ENCODE data around the gene RGS11. TPM values are rescaled to one million over a fixed set of nuclear protein-coding genes. Genes with fewer than 3 reads are reported as not detected.

Gene RGS11
- total RNA-seq, 1 experiment from 2014 or later, result 2.9 TPM

- no peaks in the 10 kb centered on the region for H3K27me3 Mint-ChIP-seq (ENCODE audit: low read depth)
Observed at GRCh38 chr16:243348-243747, 32.4 kb downstream of the RGS11 start.

More at GRCh38 chr16:243348-243747, 32.4 kb downstream of the RGS11 start:
- Histone ChIP-seq H3K9ac (ENCODE audit: extremely low read depth, insufficient read length, low read length) (no peak overlapping the region), H2BK20ac (ENCODE audit: low read depth, low read length, poor library complexity, severe bottlenecking) (no peak overlapping the region), H4K91ac (ENCODE audit: insufficient read length, low read depth, low read length) (no peak overlapping the region), H2BK120ac (ENCODE audit: low read depth, low read length, poor library complexity, severe bottlenecking) (no peak overlapping the region), H3K23me2 (ENCODE audit: insufficient read length, low read depth, low read length, poor library complexity, severe bottlenecking) (no peaks in the 10 kb centered on the region), H3K23ac (ENCODE audit: insufficient read length, low read depth, low read length) (no peak overlapping the region), H3K14ac (ENCODE audit: insufficient read depth, low read length) (no peak overlapping the region), H4K20me1 (ENCODE audit: control insufficient read depth, insufficient read depth, insufficient read length) (no peaks in the 10 kb centered on the region), H3K4ac (ENCODE audit: low read depth, low read length) (no peak overlapping the region), H2BK15ac (ENCODE audit: low read depth, low read length) (no peak overlapping the region), H3K27ac (ENCODE audit: insufficient read length, low read depth, low read length) (no peak overlapping the region), H3K56ac (ENCODE audit: insufficient read length, low read depth, low read length) (no peak overlapping the region), H4K5ac (ENCODE audit: insufficient read length, low read depth, low read length) (no peak overlapping the region), H3K18ac (ENCODE audit: insufficient read length, low read depth, low read length) (no peak overlapping the region), H3K27me3 (ENCODE audit: insufficient read depth, low read length) (no peaks in the 10 kb centered on the region), H3K79me1 (ENCODE audit: insufficient read depth, low read depth, low read length, poor library complexity, severe bottlenecking) (peaks cover 12% of the 10 kb centered on the region), H2AK5ac (ENCODE audit: insufficient read length, low read length) (no peak overlapping the region), H2AFZ (ENCODE audit: low read length) (no peak overlapping the region), H2BK12ac (ENCODE audit: insufficient read length, low read depth, low read length) (no peak overlapping the region), H3K9me3 (ENCODE audit: control insufficient read depth, low read depth, low read length) (no peaks in the 10 kb centered on the region), H4K8ac (replicated peaks; ENCODE audit: insufficient read length, low read depth, low read length) (no peak overlapping the region), H3T11ph (ENCODE audit: low read length) (no peak overlapping the region), H3K4me1 (ENCODE audit: insufficient read depth, low read length) (no peaks in the 10 kb centered on the region), H2BK5ac (ENCODE audit: insufficient read length, low read length) (no peak overlapping the region), H3K79me2 (ENCODE audit: insufficient read depth, low read length) (no peaks in the 10 kb centered on the region; the same call in 1 of the 2 replicates), H3K4me2 (ENCODE audit: insufficient read depth, insufficient read length, low read length) (no peak overlapping the region)
- Mint-ChIP-seq H3K9me3 (no peaks in the 10 kb centered on the region), H3K36me3 (ENCODE audit: insufficient read depth in 1 of 3, low read depth in 3 of 3) (peaks cover 0 to 5% (median 0%) of the 10 kb centered on the region in 3 experiments; a peak in 2 of 7 replicates), H3K4me3 (no peak overlapping the region), H3K4me1 (peaks cover 2 to 3% of the 10 kb centered on the region in 2 experiments; a peak in 3 of 4 replicates), H3K27ac (peak overlapping the region in 2 of 3 experiments; percentile 37 to 61; a peak in 2 of 7 replicates)
- WGBS (ENCODE audit: extremely low coverage, insufficient read length, low lambda C conversion rate), result no CpG with 5 or more reads among the region's 4 CpGs
- DNase-seq, result no peak
- TF ChIP-seq, protein P1, sequence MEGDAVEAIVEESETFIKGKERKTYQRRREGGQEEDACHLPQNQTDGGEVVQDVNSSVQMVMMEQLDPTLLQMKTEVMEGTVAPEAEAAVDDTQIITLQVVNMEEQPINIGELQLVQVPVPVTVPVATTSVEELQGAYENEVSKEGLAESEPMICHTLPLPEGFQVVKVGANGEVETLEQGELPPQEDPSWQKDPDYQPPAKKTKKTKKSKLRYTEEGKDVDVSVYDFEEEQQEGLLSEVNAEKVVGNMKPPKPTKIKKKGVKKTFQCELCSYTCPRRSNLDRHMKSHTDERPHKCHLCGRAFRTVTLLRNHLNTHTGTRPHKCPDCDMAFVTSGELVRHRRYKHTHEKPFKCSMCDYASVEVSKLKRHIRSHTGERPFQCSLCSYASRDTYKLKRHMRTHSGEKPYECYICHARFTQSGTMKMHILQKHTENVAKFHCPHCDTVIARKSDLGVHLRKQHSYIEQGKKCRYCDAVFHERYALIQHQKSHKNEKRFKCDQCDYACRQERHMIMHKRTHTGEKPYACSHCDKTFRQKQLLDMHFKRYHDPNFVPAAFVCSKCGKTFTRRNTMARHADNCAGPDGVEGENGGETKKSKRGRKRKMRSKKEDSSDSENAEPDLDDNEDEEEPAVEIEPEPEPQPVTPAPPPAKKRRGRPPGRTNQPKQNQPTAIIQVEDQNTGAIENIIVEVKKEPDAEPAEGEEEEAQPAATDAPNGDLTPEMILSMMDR (conservative IDR thresholded peaks at IDR 0.05), result no peak
